ENCODE results near the gene RAE1.

GRCh38 chr20:57408536-57409233 lies 57.6 kb downstream of the RAE1 start:
- TF ChIP-seq CTCF (IDR thresholded peaks at IDR 0.05) (no peak), POLR2AphosphoS5 (IDR thresholded peaks at IDR 0.05; ENCODE audit: low read depth, low read length) (no peak), REST (IDR thresholded peaks at IDR 0.05; ENCODE audit: insufficient read depth in 1 of 2, low read depth in 2 of 2, low read length in 1 of 2) (no peak), TCF7L2 (IDR thresholded peaks at IDR 0.05; ENCODE audit: low read depth, low read length) (no peak)
